Ectodermal cell (in vitro differentiated cells): ENCODE data around the gene PAX7.
A peak's percentile ranks its signal among the peaks of the same experiment; 100 is the strongest.

Experiments used
- H3K27ac ChIP-seq: 2 replicates; pipeline ENCODE4 v1.7.0; 2013; ENCODE audit warnings: mild to moderate bottlenecking, low read depth, low read length; ENCODE audit not compliant: insufficient read depth, poor library complexity, severe bottlenecking
- H3K27me3 ChIP-seq: 2 replicates; pipeline ENCODE4 v1.7.0; 2013; ENCODE audit warnings: mild to moderate bottlenecking, low read length; ENCODE audit not compliant: insufficient read depth, control insufficient read depth, poor library complexity, severe bottlenecking
- H3K36me3 ChIP-seq: one replicate; pipeline ENCODE4 v1.7.0; 2013; ENCODE audit warnings: low read length; ENCODE audit not compliant: control insufficient read depth, insufficient read depth
- H3K4me1 ChIP-seq: one replicate; pipeline ENCODE4 v1.7.0; 2013; ENCODE audit warnings: low read length; ENCODE audit not compliant: control insufficient read depth, insufficient read depth
- H3K4me3 ChIP-seq: 2 replicates; pipeline ENCODE4 v1.7.0; 2013; ENCODE audit warnings: low read depth, low read length, control low read depth; ENCODE audit not compliant: insufficient read depth
- H3K9me3 ChIP-seq: 2 replicates; pipeline ENCODE4 v1.7.0; 2013; ENCODE audit warnings: mild to moderate bottlenecking, low read length, moderate library complexity; ENCODE audit not compliant: control insufficient read depth
- WGBS, 2 experiments: methylation state at CpG; one replicate each; pipeline ENCODE4 v1.1.7; 2013; ENCODE audit warnings: missing lambda C conversion rate in 2 of 2; 5-methylcytosine and 5-hydroxymethylcytosine counted together

Gene PAX7

GRCh38 chr1:18635070-18635577 lies 4.5 kb downstream of the PAX7 start:
- Histone ChIP-seq H3K27ac (no peak overlapping the region), H3K36me3 (no peaks in the 10 kb centered on the region), H3K4me1 (peaks cover 67% of the 10 kb centered on the region), H3K9me3 (no peaks in the 10 kb centered on the region), H3K4me3 (no peak overlapping the region), H3K27me3 (peaks cover 100% of the 10 kb centered on the region)
- 15 to 17% methylated on average over 5 of the region's 5 CpGs for WGBS, 2 experiments

GRCh38 chr1:18635891-18636595 lies 5.4 kb downstream of the PAX7 start:
- H3K4me1 ChIP-seq, result peaks cover 64% of the 10 kb centered on the region
- 1 to 3% methylated on average over 40 of the region's 40 CpGs for WGBS, 2 experiments
- no peak overlapping the region for H3K27ac ChIP-seq
- no peaks in the 10 kb centered on the region for H3K36me3 ChIP-seq
- H3K4me3 ChIP-seq, result no peak overlapping the region
- no peaks in the 10 kb centered on the region for H3K9me3 ChIP-seq
- peaks cover 100% of the 10 kb centered on the region for H3K27me3 ChIP-seq

DNA sequence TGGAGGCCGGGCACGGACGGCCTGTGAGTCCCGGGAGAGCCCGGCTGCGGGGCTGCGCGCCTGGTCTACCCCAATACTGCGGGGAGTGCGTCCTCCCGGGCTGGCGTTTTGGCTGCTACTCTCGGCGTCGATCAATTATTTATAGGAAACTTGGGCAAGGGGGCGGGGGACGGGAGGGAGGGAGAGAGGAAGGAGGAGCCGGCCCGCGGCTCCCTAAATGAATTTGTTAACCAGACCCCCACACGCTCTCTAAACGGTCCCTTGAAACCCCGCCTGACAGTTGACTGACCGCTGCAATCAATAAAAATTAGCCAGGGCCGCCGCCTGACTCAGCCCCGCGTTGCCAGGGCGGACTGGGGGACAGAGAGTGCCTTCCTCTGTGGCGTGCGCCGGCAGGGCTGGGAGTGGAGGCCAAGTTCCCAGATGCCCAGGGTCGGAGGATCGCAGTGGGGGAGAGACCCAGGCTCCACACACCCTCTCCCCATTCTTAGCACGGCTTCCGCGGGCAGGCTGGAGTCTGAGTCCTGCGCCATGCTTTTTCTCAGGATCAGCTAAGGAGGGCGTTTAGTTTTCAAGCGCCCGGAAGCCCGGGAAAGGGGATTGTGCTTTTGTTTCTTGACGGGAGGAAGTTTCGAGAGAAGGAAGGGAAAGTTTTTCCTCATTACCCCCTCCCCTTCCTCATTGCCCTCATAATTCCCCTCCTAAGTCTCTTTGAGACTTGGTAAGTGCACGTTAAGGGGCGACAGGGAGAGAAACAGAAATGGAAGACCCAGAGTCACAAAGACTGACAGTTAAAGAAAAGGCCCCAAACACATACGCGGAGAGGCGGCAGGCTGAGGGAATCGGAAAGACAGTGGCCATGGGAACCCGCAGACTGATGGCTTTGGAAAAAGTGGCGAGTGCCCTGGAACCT lies 6.2 kb downstream of the PAX7 start:
- no peak overlapping the region for H3K27ac ChIP-seq
- no peaks in the 10 kb centered on the region for H3K36me3 ChIP-seq
- H3K4me1 ChIP-seq, result peaks cover 71% of the 10 kb centered on the region
- peaks cover 100% of the 10 kb centered on the region for H3K27me3 ChIP-seq
- WGBS, 2 experiments, result 1 to 2% methylated on average over 50 to 52 of the region's 52 CpGs
- H3K9me3 ChIP-seq, result no peaks in the 10 kb centered on the region
- peak overlapping the region; percentile 8 for H3K4me3 ChIP-seq

- no peaks in the 10 kb centered on the region for H3K36me3 ChIP-seq
- peaks cover 66% of the 10 kb centered on the region for H3K4me1 ChIP-seq
Measured at GRCh38 chr1:18637511-18637960, 6.9 kb downstream of the PAX7 start.

DNA sequence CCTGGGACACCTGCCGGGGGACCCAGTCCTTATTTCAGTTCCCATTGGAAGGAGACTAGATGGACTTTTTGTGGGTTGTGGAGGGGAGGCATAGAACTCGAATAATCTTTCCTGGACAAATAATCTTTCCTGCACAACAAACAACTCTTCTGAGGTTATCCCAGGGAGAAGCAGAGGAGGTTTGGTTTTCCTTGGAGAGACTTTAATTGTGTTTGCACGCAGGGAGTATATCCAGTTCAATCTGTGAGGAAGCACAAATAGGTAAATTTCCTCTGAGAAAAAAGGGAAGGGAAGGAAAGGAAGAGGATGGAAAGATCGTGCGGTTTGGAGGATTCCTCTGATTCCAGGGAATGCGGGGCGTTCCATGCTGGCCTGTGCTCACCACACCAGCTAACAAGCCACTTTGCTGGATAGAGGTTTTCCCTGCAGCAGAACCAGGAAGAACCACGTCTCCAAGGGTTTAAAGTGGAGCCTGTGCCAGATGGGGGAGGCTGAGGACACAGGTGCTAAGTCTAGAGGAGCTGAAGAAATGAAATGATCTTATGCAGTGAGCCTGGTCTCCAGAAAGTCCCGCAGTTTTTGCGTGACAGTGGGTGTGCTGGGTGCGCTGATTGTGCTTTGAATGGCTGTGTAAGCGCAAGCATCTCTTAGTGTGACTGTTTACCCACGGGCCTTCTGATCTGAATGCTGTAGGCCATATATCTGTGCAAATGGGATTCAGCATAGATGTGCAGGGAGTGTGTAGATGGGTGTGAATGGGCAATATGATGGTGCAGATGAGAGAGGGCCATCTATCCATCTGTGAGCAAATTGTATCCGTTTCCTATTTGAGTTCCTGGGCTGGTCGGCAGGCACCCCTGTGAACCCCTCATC lies 7.6 kb downstream of the PAX7 start:
- H3K27me3 ChIP-seq, result peaks cover 100% of the 10 kb centered on the region
- WGBS, 2 experiments, result 6 to 9% methylated on average over 14 to 15 of the region's 15 CpGs

More at GRCh38 chr1:18637511-18637960, 6.9 kb downstream of the PAX7 start:
- H3K27ac ChIP-seq, result no peak overlapping the region
- WGBS, 2 experiments, result 1% methylated on average over 24 of the region's 24 CpGs
- peaks cover 100% of the 10 kb centered on the region for H3K27me3 ChIP-seq
- H3K9me3 ChIP-seq, result no peaks in the 10 kb centered on the region
- H3K4me3 ChIP-seq, result no peak overlapping the region

GRCh38 chr1:18638835-18639364 lies 8.3 kb downstream of the PAX7 start:
- H3K36me3 ChIP-seq, result no peaks in the 10 kb centered on the region
- no peaks in the 10 kb centered on the region for H3K9me3 ChIP-seq
- peaks cover 100% of the 10 kb centered on the region for H3K27me3 ChIP-seq
- no peak overlapping the region for H3K27ac ChIP-seq
- peaks cover 71% of the 10 kb centered on the region for H3K4me1 ChIP-seq
- no peak overlapping the region for H3K4me3 ChIP-seq
- WGBS, 2 experiments, result 9 to 11% methylated on average over 6 of the region's 6 CpGs

More for the DNA sequence above, 7.6 kb downstream of the PAX7 start:
- no peak overlapping the region for H3K4me3 ChIP-seq
- H3K9me3 ChIP-seq, result no peaks in the 10 kb centered on the region
- no peak overlapping the region for H3K27ac ChIP-seq
- H3K36me3 ChIP-seq, result no peaks in the 10 kb centered on the region
- peaks cover 71% of the 10 kb centered on the region for H3K4me1 ChIP-seq

GRCh38 chr1:18639368-18640055 lies 8.9 kb downstream of the PAX7 start:
- no peaks in the 10 kb centered on the region for H3K36me3 ChIP-seq
- no peak overlapping the region for H3K4me3 ChIP-seq
- peak overlapping the region; percentile 33 for H3K27ac ChIP-seq
- no peaks in the 10 kb centered on the region for H3K9me3 ChIP-seq
- peaks cover 100% of the 10 kb centered on the region for H3K27me3 ChIP-seq
- WGBS, 2 experiments, result 1 to 2% methylated on average over 10 of the region's 10 CpGs
- H3K4me1 ChIP-seq, result peaks cover 72% of the 10 kb centered on the region

- Histone ChIP-seq H3K4me3 (peak overlapping the region; percentile 24), H3K27ac (no peak overlapping the region), H3K9me3 (no peaks in the 10 kb centered on the region), H3K4me1 (peaks cover 81% of the 10 kb centered on the region), H3K27me3 (peaks cover 100% of the 10 kb centered on the region), H3K36me3 (no peaks in the 10 kb centered on the region)
- 0 to 1% methylated on average over 41 to 43 of the region's 43 CpGs for WGBS, 2 experiments
Measured at GRCh38 chr1:18640228-18641004, 9.8 kb downstream of the PAX7 start.
